NT2/D1 (cell line): Measurements from ENCODE around the gene SDHAF2.

Source experiments
- YY1 ChIP-seq: IDR thresholded peaks from 2 replicates; pipeline ENCODE4 v1.6.1; 2011; ENCODE audit not compliant: insufficient read length, insufficient read depth
- ZNF274 ChIP-seq: IDR thresholded peaks from 2 replicates; pipeline ENCODE4 v1.6.1; 2011; ENCODE audit warnings: mild to moderate bottlenecking, low read depth, low read length

DNA sequence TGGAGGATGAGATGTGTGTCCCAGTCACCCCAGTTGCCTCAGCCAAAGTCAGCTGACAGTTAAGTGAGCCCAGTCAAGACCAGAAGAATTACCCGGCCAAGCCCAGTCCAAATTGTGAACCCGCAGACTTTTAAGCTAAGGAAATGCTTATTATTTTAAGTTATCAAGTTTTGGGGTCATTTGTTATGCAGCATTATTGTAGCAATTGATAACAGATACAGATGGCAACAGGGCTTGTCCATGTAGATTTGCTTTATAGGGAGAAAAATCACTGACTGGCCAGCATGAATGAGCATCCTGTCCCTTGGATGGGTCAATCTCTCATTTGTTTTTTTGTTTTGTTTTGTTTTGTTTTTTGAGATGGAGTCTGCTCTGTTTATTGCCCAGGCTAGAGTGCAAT lies 22.9 kb downstream of the SDHAF2 start:
- no peak for TF ChIP-seq ZNF274
- no peak for TF ChIP-seq YY1
